ENCODE results near the gene ATXN1.

- TF ChIP-seq SP1 (IDR thresholded peaks at IDR 0.05), result no peak
- TF ChIP-seq NFRKB (IDR thresholded peaks at IDR 0.05), result no peak
- TF ChIP-seq ELF4 (IDR thresholded peaks at IDR 0.05), result no peak
- TF ChIP-seq FOXA1 (IDR thresholded peaks at IDR 0.05), result no peak
- TF ChIP-seq FOXM1 (IDR thresholded peaks at IDR 0.05; ENCODE audit: borderline replicate concordance), result no peak
- TF ChIP-seq BHLHE40 (IDR thresholded peaks at IDR 0.05; ENCODE audit: borderline replicate concordance), result no peak
- no peak for TF ChIP-seq ARNT (IDR thresholded peaks at IDR 0.05)
- no peak for TF ChIP-seq ZNF384 (IDR thresholded peaks at IDR 0.05)
- TF ChIP-seq SUZ12 (IDR thresholded peaks at IDR 0.05), result no peak
- no peak for TF ChIP-seq CTBP1 (IDR thresholded peaks at IDR 0.05; ENCODE audit: borderline replicate concordance)
- TF ChIP-seq TARDBP (IDR thresholded peaks at IDR 0.05), result no peak
Measured at GRCh38 chr6:16299861-16300260, 461.4 kb downstream of the ATXN1 start.

Data from HEK293T (cell line).